Measurements from ENCODE around the gene IFI35.
"Not testable (repeated sequence)": the region's sequence is repeated elsewhere in the genome, so short reads cannot be mapped to it uniquely, and the experiment has no call there.

IFI35 gene

GRCh38 chr17:43024407-43025289, 18.1 kb downstream of the IFI35 start, which contains the start of gene RND2:
TSS of gene RND2 (plus strand) at chr17:43025231. CDS start at chr17:43025348, 117 bp downstream.
- DNase-seq (ENCODE audit: low spot score), result peak; percentile 43

- DNase-seq (ENCODE audit: low spot score), result no peak
Observed at GRCh38 chr17:43025290-43025657, 18.7 kb downstream of the IFI35 start.

- no peak for DNase-seq (ENCODE audit: low spot score)
Observed at GRCh38 chr17:43025766-43026537, 19.4 kb downstream of the IFI35 start.

- no peak for DNase-seq (ENCODE audit: low spot score)
Observed at GRCh38 chr17:43026595-43026994, 20.0 kb downstream of the IFI35 start.

- no peak for DNase-seq (ENCODE audit: low spot score)
Observed at GRCh38 chr17:43027091-43028032, 20.8 kb downstream of the IFI35 start.

- DNase-seq (ENCODE audit: low spot score), result no peak
Observed at GRCh38 chr17:43028221-43028861, 21.8 kb downstream of the IFI35 start.

- no peak for DNase-seq (ENCODE audit: low spot score)
Observed at GRCh38 chr17:43030137-43030767, 23.7 kb downstream of the IFI35 start.

GRCh38 chr17:43031666-43032065, 25.1 kb downstream of the IFI35 start:
- no peak for DNase-seq (ENCODE audit: low spot score)

GRCh38 chr17:43033948-43034881, 27.6 kb downstream of the IFI35 start:
- no peak for DNase-seq (ENCODE audit: low spot score)

- no peak for DNase-seq (ENCODE audit: low spot score)
Observed at GRCh38 chr17:43034894-43035293, 28.3 kb downstream of the IFI35 start.

GRCh38 chr17:43039646-43040045, 33.1 kb downstream of the IFI35 start:
- no peak for DNase-seq (ENCODE audit: low spot score)

- DNase-seq (ENCODE audit: low spot score), result no peak
Observed at GRCh38 chr17:43040655-43041054, 34.1 kb downstream of the IFI35 start.

GRCh38 chr17:43042025-43042628, 35.5 kb downstream of the IFI35 start:
- no peak for DNase-seq (ENCODE audit: low spot score)

GRCh38 chr17:43043307-43043706, 36.7 kb downstream of the IFI35 start:
- DNase-seq (ENCODE audit: low spot score), result no peak

- no peak for DNase-seq (ENCODE audit: low spot score)
Observed at GRCh38 chr17:43044024-43044423, 37.4 kb downstream of the IFI35 start.

- DNase-seq (ENCODE audit: low spot score), result no peak
Observed at GRCh38 chr17:43051969-43052368, 45.4 kb downstream of the IFI35 start.

- not testable (repeated sequence) for DNase-seq (ENCODE audit: low spot score)
Observed at GRCh38 chr17:43053008-43053407, 46.4 kb downstream of the IFI35 start.

GRCh38 chr17:43056051-43056450, 49.5 kb downstream of the IFI35 start:
- DNase-seq (ENCODE audit: low spot score), result no peak

GRCh38 chr17:43062984-43063638, 56.5 kb downstream of the IFI35 start:
- no peak for DNase-seq (ENCODE audit: low spot score)
